Stromal cell of bone marrow (primary cell): ENCODE results near the gene TCHHL1.

Experiments
- DNase-seq: peaks from one replicate; pipeline ENCODE4 v3.0.0-alpha.2; 2012; ENCODE audit warnings: low read depth

Gene TCHHL1

DNA sequence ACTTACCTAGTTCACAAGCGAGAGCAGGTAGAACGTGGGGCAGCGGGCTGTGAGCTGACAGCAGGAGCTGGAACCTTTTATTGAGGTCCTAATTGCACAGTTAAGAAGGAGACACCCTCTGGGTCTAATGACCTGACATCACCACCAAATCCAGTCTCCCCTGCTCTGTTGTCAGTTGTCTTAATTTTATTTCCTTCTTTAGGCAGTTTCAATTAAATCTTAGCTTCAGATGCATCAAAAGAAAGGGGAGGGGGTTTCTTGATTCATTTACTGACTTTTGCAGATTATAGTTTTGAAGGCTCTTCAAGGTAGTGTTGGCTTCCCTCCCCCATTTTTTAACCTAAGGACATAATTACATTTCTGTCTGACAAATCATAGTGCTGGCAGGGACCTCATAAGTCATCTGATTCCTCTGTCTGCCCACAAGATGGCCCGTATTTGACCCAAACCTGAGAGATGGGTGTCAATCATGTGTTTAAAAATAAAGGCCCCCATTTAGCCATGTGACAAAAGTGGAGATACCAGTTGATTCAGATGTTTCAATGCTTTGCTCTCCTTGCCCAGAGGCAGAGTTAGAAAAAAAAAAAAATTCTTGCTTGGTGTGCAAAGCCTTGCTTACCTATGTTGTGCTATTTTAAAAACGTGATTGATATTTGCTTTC, at the start of gene TCHHL1:
TSS of gene TCHHL1 (minus strand) at position 51 of the 661 bp plus-strand sequence. CDS start 921 bp downstream, outside the sequence.
- DNase-seq, result no peak

DNA sequence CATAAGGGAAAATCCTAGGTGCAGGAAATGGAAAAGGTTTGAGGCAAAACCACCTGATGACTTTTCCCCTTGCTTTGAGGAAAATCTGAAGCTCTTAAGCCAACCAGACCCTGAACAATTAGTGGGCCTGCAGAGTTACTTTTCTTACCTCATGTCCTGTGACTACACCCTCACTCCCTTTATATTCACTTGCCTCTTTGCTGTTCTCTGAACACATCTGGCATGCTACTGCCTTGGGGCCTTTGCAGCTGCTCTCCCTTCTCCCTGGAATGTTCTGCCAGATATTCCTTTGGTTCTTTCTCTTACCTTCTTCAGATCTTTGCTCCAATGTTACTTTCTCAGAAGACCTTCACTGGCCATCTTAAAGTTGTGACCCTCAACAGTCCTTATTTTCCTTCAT, 48.4 kb upstream of the TCHHL1 start:
- DNase-seq, result no peak

DNA sequence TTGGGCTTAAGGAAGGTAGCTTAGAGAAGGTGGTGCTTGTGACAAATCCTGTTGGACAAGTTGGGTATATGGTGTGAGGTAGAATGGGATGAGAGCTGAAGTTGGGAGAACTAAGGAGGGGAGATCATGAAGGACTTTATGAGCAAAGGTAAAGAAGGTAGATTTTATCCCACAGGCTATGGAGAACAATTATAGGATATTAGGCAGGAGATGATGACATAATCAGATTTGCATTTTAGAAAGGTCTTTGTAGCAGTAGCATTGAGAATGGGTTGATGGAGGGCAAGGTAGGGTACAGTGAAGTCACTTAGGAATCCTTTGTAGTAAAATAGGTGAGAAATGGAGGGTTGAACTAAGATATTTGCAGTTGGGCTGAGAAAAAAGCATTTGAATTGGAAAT, 41.3 kb upstream of the TCHHL1 start:
- no peak for DNase-seq

DNA sequence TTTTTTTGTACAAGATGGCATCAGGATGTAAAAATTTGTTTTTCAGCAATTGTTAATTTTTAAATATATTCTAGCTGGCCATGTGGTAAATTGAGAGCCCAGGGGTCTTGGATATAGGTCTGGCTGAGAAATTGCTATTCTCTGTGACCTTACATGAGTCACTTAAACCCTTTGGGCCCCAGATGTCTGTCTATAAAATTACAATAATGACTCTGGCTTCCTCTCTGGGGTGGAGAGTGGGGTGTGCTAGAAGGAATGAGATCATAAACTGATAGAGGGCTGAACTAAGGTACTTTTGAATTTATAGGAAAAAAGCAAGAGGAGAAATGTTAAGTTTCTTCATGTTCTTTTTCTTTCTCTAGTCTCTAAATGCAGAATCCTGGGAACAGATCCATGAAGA, 38.8 kb upstream of the TCHHL1 start:
- DNase-seq, result no peak

DNA sequence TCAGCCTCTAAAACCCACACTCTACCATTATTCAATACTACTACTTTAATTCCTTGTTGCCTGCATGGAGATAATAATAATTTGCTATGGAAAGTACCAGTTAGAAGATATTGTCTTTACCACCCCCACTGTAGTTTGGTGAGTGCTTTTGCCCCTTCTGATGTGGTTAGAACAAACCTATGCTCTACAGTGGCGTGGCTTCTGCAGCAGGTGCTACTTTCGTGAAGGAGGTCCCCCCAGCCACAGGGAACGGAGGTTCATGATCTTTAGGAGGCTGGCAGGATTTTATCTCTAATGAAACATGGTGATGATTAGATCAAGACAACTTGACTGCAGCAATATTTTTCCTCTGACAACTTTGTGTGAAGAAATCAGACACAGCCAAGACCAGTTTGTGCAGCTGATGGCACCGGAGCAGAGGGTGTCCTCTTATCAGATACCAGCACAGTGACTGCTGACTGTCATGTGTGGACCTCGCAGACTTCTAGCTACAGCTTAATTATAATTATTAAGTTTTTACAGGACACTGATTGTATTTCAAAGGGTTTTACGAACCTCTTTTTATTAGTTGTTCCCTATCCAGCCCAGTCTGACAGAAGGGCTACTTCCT, 37.1 kb upstream of the TCHHL1 start:
- DNase-seq, result no peak

DNA sequence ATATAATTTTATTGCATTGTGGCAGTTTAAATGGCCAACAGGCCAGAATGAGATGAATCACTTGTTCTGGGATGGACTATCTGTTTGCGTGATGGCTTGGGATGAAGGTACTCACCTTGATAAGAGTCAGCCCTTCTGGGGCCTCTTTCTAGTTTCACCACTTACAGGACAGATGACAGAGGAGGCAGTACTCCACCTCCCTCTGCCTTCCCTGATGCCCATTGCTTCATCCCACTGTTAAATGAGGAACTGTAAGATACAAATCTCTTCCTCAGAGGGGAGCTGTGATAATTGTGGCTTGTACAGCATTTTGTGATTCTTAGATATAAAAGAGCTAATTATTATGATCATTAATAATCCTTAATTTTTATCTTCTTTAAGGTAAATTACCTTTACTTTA, 30.1 kb upstream of the TCHHL1 start:
- no peak for DNase-seq

DNA sequence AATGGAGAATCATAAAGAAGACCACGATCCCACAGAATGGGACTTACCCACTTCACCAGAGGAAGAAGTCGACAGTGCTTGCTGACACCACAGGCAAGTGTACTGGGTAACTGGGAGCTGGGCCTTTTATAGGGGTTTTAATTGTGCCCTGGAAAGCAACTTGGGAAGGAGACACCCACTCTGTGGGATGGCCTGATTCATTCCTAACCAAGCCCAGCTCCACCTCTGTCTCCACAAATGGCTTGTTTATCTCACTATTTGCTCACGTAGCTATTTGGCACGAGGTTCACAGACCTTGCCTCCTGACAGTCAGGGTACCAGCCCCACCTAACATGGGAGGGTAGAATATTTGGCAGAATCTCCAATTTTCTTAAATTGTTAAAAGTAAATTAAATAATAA, 26.5 kb upstream of the TCHHL1 start, which contains the start of gene TCHH:
TSS of gene TCHH (minus strand) at position 101 of the 400 bp plus-strand sequence. CDS start 1,364 bp downstream, outside the sequence.
- no peak for DNase-seq

DNA sequence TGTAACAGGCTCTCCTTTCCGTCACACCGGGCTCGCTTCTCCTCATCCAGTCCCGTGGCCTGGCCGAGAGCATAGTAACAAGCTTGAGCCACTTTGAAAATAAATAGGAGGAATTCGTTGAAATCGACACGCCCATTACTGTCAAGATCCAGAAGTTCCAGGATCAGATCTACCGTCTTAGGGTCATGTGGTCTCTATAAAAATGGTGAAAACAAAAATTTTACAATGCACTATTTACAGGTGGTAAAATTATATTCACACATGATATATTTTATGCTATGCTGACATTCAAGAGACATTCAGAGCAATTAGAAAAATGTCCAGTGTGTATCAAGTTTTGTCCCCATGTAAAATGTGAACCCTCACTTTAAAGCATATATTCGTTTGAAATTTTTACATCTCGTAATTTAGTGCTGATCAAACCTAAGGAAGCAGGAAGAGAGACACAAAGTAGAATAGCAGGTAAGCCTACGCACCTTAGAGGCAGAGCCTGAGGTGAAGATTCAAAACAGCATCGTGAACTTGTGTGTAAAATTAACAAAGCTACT, 24.1 kb upstream of the TCHHL1 start:
- no peak for DNase-seq

DNA sequence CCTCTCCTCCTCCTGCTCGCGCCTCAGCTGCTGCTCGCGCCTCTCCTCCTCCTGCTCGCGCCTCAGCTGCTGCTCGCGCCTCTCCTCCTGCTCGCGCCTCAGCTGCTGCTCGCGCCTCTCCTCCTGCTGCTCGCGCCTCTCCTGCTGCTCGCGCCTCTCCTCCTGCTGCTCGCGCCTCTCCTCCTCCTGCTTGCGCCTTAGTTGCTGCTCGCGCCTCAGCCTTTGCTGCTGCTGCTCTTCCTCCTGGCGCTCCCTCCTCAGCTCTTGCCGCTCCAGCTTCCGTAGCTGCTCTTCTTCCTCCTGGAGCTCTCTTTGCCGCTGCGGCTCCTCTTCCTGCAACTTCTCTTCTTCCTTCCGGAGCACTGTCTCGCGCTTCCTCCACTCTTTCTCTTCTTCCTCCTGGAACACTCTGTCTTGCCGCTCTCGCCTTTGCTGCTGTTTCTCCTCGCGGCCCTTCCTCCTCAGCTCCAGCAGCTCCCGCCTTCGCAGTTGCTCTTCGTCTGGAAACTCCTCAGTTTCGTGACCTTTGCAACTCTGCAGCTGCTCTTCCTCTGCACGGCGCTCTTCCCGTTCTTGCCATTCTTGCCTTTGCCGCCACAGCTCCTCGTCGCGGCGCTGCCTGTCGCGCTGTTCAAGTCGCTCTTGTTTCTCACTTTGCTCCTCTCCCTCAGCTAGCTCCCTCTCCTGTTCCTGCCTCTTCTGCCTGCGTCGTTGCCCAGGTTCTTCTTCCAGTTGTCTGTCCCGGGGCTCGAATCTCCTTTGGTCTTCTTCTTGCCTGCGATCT, 23.4 kb upstream of the TCHHL1 start:
- DNase-seq, result no peak

DNA sequence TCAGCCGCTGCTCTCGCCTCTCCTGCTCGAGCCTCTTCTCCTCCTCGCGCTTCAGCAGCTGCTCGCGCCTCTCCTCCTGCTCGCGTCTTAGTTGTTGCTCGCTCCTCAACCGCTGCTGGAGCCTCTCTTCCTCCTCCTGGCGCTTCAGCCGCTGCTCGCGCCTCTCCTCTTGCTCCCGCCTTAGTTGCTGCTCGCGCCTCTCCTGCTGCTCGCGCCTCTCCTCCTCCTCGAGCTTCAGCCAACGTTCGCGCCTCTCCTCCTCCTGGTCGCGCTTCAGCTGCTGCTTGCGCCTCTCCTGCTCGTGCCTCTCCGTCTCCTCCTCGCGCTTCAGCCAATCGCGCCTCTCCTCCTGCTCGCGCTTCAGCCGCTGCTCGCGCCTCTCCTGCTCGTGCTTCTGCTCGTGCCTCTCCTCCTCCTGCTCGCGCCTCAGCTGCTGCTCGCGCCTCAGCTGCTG, 22.7 kb upstream of the TCHHL1 start:
- DNase-seq, result peak; percentile 16

DNA sequence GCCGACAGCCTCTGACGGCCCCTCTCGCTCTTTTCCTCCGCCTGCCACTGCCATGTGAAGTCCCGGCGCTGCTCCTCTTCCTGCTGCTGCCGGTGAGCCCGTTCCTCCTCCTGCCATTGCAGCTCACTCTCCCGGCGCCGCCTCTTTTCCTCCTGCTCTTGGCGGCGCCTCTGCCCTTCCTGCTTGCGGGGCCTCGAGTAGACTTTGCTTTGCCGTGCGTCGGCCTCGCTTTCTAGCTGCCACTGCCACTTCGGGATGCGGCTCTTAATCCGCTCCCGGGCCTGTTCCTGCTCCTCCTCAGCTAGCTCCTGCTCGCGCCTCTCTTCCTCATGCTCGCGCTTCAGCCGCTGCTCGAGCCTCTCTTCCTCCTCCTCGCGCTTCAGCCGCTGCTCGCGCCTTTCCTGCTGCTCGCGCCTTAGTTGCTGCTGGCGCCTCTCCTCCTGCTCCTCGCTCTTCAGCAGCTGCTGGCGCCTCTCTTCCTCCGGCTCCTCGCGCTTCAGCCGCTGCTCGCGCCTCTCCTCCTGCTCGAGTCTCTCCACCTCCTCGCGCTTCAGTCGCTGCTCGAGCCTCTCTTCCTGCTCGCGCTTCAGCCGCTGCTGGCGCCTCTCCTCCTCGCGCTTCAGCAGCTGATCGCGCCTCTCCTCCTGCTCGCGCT, 22.1 kb upstream of the TCHHL1 start:
- DNase-seq, result peak; percentile 10

DNA sequence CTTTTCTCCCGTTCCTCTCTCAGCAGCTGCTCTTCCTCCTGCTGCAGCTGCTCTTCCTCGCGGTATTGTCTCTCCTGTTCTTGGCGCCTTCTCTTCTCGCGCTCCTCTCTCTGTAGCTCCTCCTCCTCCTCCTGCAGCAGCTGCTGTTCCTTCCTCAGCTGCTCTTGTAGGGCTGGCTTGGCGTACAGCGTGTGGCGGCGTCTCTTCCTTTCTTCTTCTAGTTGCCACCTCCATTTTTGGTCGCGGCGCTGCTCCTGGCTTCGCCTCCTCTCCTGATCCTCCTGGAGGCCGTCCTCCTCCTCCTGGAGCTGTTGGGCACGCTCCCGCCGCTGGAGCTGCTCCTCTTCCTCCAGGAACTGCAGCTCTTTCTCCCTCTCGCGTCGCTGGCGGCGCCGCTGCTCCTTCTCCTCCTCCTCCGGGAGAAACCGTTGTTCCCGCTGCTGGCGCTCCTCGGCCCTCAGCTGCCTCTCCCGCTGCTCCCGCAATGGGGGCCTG, 21.5 kb upstream of the TCHHL1 start:
- DNase-seq, result peak; percentile 10

DNA sequence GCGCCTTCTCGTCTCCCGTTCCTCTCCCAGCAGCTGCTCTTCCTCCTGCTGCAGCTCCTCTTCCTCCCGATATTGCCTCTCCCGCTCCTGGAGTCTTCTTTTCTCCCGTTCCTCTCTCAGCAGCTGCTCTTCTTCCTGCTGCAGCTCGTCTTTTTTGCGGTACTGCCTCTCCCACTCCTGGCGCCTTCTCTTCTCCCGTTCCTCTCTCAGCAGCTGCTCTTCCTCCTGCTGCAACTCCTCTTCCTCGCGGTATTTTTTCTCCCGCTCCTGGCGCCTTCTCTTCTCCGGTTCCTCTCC, 21.1 kb upstream of the TCHHL1 start:
- DNase-seq, result no peak

DNA sequence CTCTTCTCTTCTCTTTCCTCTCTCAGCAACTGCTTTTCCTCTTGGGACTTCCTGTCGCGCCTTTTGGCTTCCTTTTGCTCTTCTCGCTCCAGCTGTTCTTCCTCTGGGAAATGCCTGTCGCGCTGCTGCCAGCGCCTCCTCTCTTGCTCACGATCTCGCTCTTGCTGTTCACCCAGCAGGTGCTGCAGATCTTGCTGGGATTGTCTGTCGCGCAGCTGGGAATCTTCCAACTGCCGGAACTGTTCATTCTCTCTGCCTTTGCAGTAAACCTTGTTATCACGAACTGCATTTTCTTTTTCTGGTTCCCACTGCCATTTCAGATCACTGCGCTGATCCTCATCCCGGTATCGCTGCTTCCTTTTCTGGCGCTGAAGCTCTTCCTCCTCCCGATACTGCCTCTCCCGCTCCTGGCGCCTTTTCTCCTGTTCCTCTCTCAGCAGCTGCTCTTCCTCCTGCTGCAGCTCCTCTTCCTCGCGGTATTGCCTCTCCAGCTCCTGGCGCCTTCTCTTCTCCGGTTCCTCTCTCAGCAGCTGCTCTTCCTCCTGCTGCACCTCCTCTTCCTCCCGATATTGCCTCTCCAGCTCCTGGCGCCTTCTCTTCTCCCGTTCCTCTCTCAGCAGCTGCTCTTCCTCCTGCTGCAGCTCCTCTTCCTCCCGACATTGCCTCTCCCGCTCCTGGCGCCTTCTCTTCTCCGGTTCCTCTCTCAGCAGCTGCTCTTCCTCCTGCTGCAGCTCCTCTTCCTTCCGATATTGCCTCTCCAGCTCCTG, 20.6 kb upstream of the TCHHL1 start:
- no peak for DNase-seq

DNA sequence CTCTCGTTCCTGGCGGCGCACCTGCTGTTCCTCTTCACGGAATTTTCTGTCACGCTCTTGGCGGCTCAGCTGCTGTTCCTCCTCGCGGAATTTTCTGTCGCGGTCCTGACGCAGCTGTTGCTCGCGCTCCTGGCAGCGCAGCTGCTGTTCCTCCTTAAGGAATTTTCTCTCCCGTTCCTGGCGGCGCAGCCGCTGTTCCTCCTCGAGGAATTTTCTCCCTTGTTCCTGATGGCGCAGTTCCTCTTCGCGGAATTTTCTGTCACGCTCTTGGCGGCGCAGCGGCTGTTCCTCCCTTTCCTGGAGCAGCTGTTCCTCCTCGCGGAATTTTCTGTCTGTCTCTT, 20.0 kb upstream of the TCHHL1 start:
- no peak for DNase-seq

DNA sequence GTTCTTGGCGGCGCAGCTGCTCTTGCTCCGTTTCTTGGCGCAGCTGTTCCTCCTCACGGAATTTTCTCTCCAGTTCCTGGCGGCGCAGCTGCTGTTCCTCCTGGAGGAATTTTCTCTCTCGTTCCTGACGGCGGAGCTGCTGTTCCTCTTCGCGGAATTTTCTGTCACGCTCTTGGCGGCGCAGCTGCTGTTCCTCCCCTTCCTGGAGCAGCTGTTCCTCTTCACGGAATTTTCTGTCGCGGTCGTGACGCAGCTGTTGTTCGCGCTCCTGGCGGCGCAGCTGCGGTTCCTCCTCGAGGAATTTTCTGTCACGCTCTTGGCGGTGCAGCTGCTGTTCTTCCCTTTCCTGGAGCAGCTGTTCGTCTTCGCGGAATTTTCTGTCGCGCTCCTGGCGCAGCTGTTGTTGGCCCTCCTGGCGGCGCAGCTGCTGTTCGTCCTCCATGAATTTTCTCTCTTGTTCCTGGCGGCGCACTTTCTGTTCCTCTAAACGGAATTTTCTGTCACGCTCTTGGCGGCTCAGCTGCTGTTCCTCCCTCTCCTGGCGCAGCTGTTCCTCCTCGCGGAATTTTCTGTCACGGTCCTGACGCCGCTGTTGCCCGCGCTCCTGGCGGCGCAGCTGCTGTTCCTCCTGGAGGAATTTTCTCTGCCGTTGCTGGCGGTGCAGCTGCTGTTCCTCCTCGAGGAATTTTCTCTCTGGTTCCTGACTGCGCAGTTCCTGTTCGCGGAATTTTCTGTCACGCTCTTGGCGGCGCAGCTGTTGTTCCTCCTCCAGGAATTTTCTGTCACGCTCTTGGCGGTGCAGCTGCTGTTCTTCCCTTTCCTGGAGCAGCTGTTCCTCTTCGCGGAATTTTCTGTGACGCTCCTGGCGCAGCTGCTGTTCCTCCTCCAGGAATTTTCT, 19.4 kb upstream of the TCHHL1 start:
- peak; percentile 13 for DNase-seq

DNA sequence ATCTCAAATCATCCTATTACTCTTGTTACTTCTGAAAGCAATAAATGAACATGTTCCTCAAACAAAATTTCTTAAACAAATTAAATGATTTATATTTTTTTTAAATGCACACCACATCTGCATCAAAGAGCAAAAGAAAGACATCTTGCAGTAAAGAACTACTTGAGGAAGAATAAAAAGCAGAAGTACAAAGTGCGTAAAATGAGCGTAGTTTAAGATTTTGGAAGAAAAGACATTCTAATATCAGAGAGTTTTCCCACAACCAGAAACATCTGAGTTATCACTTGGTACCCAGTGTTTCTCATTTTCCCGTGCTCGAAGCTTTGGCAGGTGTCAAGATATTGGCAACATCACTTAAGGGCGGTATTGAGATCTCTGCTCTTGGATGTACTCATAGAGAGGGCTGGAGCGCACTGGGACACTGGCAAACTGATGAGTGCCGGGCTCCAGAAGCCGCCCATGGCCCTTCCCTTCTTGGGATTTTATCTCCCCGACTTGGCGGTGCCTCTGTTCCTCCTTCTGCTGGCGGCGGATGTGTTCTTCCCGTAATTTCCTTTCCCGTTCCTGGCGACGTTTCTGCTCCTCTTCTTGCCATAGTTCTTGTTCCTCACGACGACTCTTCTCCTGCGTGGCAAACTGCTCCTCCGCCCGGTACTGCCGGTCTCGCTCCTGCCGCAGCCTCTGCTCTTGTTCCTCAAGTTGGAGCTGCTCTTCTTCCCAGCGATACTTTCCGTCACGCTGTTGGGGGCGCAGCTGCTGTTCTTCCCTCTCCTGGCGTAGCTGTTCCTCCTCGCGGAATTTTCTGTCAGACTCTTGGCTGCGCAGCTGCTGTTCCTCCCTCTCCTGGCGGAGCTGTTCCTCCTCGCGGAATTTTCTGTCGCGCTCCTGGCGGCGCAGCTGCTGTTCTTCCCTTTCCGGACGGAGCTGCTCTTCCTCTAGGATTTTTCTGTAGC, 18.4 kb upstream of the TCHHL1 start:
- DNase-seq, result no peak

DNA sequence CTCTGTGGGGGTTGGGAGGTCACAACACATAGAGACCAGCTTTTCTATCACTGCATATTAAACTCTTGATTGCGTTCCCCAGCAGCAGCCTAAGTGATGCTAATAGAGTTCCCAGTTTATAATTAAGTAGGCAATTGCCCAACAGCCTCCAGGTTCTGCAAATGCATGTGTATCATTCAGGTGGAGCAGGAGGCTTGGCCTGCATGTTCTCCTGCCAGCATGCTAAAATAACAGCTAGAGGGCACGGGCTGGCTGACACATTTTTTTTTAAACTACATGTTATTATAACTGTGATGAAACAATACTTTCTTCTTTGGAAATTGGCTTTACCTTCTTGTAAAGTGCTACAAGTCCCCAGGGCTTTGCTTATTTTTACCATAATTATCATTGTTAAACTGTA, 16.0 kb upstream of the TCHHL1 start:
- no peak for DNase-seq

DNA sequence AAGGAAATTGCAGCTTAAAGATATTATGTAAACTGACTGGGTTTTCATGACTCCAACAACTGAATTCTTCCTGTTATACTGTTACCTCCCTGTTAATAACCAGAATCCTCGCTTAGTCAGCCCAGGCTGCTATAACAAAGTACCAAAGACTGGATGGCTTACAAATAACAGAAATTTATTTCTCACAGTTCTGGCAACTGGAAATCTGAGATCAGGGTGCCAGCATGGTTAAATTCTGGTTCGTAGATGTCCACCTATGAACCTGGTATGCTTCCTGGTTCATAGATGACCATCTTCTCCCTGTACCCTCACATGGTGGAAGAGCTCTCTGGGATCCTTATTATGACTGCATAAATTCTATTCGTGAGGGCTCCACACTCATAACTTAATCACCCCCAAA, 8.1 kb upstream of the TCHHL1 start:
- DNase-seq, result no peak
